Ovary (tissue), 3 donors: Measurements from ENCODE around the gene SIX1.

ENCODE experiments used
- CTCF ChIP-seq, 3 donors: fragments of 450-650 bp in 2 of 3; fragments of 200-600 bp in 1 of 3; IDR thresholded peaks; one replicate each; pipeline versions ENCODE4 v1.5.1 to v1.8.0; 2016 to 2022; ENCODE audit warnings: antibody characterized with exemption in 3 of 3, mild to moderate bottlenecking in 1 of 3
- EP300 ChIP-seq: sonication (generic); formaldehyde crosslinking; IDR thresholded peaks from one replicate; pipeline ENCODE4 v1.6.1; 2017; ENCODE audit warnings: antibody characterized with exemption
- POLR2A ChIP-seq: fragments of 450-650 bp; IDR thresholded peaks from one replicate; pipeline ENCODE4 v1.6.1; 2017; ENCODE audit warnings: antibody characterized with exemption, mild to moderate bottlenecking, moderate library complexity
- donor health status: DM: no; HTN: no; CAD: no.

- TF ChIP-seq EP300 = no peak
- no peak for TF ChIP-seq CTCF (IDR thresholded peaks at IDR 0.05)
- no peak for TF ChIP-seq POLR2A
Measured at GRCh38 chr14:60670989-60671388, 21.7 kb upstream of the SIX1 start.
